Measurements from ENCODE around the gene MYO7A. TPM values are rescaled to one million over a fixed set of nuclear protein-coding genes. Genes with fewer than 3 reads are reported as not detected.

MYO7A gene
- total and polyA plus RNA-seq, 3 experiments from 2014 or later: 0.06 to 0.31 (median 0.20) TPM

GRCh38 chr11:77156396-77157195, 28.6 kb downstream of the MYO7A start:
- Histone ChIP-seq H3K27me3 (ENCODE audit: insufficient read depth, low read length, poor library complexity, severe bottlenecking) (no peaks in the 10 kb centered on the region), H3K4me1 (ENCODE audit: insufficient read depth, low read length) (peaks cover 16% of the 10 kb centered on the region), H3K9me3 (ENCODE audit: low read length) (no peaks in the 10 kb centered on the region), H3K4me3 (ENCODE audit: low read length) (no peak overlapping the region), H3K36me3 (ENCODE audit: insufficient read depth, low read length) (no peaks in the 10 kb centered on the region), H3K27ac (ENCODE audit: low read depth, low read length) (no peak overlapping the region)
- Mint-ChIP-seq H3K27me3 (peaks cover 0 to 1% of the 10 kb centered on the region in 2 donors), H3K4me3 (no peak overlapping the region), H3K9me3 (no peaks in the 10 kb centered on the region), H3K36me3 (no peaks in the 10 kb centered on the region), H3K4me1 (peaks cover 32 to 39% (median 35%) of the 10 kb centered on the region in 3 donors), H3K27ac (no peak overlapping the region)
- POLR2A ChIA-PET: no interaction called here
- no peak for DNase-seq
- CTCF ChIA-PET: interaction anchor here (1.7 to 1.9 kb wide), 2 partner anchors 10 to 29 kb away, joined by 3 to 7 read pairs; no protein-coding TSS in a partner anchor

DNA sequence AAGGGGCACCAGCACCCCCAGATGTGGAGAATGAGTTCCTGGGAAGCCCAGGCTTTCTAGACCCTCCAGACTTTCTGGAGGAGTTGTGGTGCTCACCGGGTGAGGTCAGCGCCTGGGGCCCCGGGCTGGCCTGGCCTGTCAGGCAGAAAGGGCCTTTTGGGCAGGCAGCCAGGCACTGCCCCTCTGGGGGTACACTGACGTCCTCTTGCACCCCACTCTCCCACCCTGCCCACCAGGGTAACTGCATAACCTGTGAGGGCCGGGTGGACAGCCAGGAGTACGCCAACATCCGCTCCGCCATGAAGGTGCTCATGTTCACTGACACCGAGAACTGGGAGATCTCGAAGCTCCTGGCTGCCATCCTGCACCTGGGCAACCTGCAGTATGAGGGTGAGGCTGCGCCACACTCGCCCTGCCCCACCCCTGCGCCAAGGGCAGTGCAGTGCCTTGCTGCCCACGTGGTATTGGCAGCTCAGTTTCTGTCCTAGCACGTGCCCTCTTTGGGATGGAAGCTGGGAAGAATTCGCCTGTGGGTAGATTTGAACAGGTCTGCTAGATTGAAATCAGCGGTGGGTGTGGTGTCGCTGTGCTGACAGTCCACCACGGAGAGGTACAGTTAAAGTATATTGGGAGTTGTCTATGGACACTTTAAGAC, 30.1 kb downstream of the MYO7A start:
- H3K27me3 Mint-ChIP-seq: peaks cover 0 to 1% of the 10 kb centered on the region in 2 donors
- H3K4me3 Mint-ChIP-seq: no peak overlapping the region
- H3K36me3 Mint-ChIP-seq: no peaks in the 10 kb centered on the region
- CTCF ChIA-PET: interaction anchor here (1.2 kb wide), 1 partner anchor 31 kb away, joined by 6 read pairs; the partner anchor contains the start of gene MYO7A
- H3K4me1 Mint-ChIP-seq: peaks cover 16 to 23% (median 19%) of the 10 kb centered on the region in 3 donors
- no peaks in the 10 kb centered on the region for H3K36me3 ChIP-seq (ENCODE audit: insufficient read depth, low read length)
- DNase-seq: no peak
- POLR2A ChIA-PET: no interaction called here
- no peak overlapping the region for H3K27ac ChIP-seq (ENCODE audit: low read depth, low read length)
- H3K27me3 ChIP-seq (ENCODE audit: insufficient read depth, low read length, poor library complexity, severe bottlenecking): no peaks in the 10 kb centered on the region
- peaks cover 2% of the 10 kb centered on the region for H3K4me1 ChIP-seq (ENCODE audit: insufficient read depth, low read length)
- H3K27ac Mint-ChIP-seq: peak overlapping the region in 1 of 8 donors; percentile 70
- no peaks in the 10 kb centered on the region for H3K9me3 ChIP-seq (ENCODE audit: low read length)
- no peaks in the 10 kb centered on the region for H3K9me3 Mint-ChIP-seq
- H3K4me3 ChIP-seq (ENCODE audit: low read length): no peak overlapping the region

GRCh38 chr11:77159219-77159936, 31.3 kb downstream of the MYO7A start:
- ChIA-PET CTCF (interaction anchor here (1.2 kb wide), 1 partner anchor 32 kb away, joined by 6 read pairs; the partner anchor contains the start of gene MYO7A), POLR2A (interaction anchor here (0.6 kb wide), 1 partner anchor 74 kb away, joined by 4 read pairs; no protein-coding TSS in a partner anchor)
- Mint-ChIP-seq H3K4me3 (no peak overlapping the region), H3K9me3 (no peaks in the 10 kb centered on the region), H3K4me1 (peaks cover 5 to 11% (median 10%) of the 10 kb centered on the region in 3 donors), H3K27ac (peak overlapping the region in 1 of 8 donors; percentile 81), H3K36me3 (no peaks in the 10 kb centered on the region), H3K27me3 (peaks cover 0 to 1% of the 10 kb centered on the region in 2 donors)
- DNase-seq: no peak
- Histone ChIP-seq H3K36me3 (ENCODE audit: insufficient read depth, low read length) (no peaks in the 10 kb centered on the region), H3K9me3 (ENCODE audit: low read length) (no peaks in the 10 kb centered on the region), H3K27me3 (ENCODE audit: insufficient read depth, low read length, poor library complexity, severe bottlenecking) (no peaks in the 10 kb centered on the region), H3K4me1 (ENCODE audit: insufficient read depth, low read length) (no peaks in the 10 kb centered on the region), H3K4me3 (ENCODE audit: low read length) (no peak overlapping the region), H3K27ac (ENCODE audit: low read depth, low read length) (no peak overlapping the region)

DNA sequence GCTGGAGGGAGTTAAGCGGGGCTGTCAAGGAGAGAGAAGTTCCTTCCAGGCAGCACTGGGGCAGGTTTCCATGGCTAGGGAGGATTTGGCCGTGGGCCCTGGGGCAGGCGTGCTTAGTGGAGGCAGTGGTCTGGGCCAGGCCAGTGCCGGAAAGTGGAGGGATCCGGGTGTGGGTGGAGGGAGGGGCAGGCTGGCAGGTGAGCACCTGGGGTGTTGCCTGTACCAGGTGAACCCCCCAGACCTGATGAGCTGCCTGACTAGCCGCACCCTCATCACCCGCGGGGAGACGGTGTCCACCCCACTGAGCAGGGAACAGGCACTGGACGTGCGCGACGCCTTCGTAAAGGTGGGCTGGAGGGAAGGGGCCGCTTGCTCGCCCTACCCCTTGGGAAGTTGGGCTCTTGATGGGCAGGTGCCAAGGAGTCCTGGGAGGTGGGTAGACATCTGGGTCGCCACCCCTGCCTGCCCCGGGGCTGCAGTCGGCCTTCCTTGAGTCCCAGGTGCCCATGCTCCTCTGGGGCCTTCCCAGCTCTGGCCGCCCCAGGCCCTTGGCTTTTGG, 32.0 kb downstream of the MYO7A start:
- CTCF ChIA-PET: no interaction called here
- H3K27me3 Mint-ChIP-seq: peaks cover 0 to 1% of the 10 kb centered on the region in 2 donors
- H3K27me3 ChIP-seq (ENCODE audit: insufficient read depth, low read length, poor library complexity, severe bottlenecking): no peaks in the 10 kb centered on the region
- H3K4me1 ChIP-seq (ENCODE audit: insufficient read depth, low read length): no peaks in the 10 kb centered on the region
- no peaks in the 10 kb centered on the region for H3K9me3 Mint-ChIP-seq
- no peak overlapping the region for H3K4me3 ChIP-seq (ENCODE audit: low read length)
- DNase-seq: no peak
- H3K4me1 Mint-ChIP-seq: peaks cover 0 to 7% (median 5%) of the 10 kb centered on the region in 3 donors
- H3K27ac ChIP-seq (ENCODE audit: low read depth, low read length): no peak overlapping the region
- H3K36me3 Mint-ChIP-seq: no peaks in the 10 kb centered on the region
- H3K27ac Mint-ChIP-seq: no peak overlapping the region
- no peaks in the 10 kb centered on the region for H3K9me3 ChIP-seq (ENCODE audit: low read length)
- H3K4me3 Mint-ChIP-seq: no peak overlapping the region
- POLR2A ChIA-PET: no interaction called here
- no peaks in the 10 kb centered on the region for H3K36me3 ChIP-seq (ENCODE audit: insufficient read depth, low read length)

DNA sequence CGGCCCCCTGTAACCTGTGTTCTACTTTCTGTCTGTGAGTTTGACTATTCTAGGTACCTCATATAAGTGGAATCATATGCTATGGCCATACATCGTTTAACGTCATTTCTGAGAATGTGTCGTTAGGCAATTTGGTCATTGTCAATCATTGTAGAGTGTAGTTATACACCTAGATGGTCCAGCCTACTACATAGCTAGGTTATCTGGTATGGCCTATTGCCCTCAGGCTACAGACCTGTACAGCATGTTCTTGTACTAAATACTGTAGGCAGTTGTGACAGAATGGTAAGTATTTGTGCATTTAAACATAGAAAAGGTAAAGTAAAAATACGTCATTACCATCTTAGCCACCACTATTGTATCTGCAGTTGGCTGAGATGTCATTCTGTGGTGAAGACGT, 35.2 kb downstream of the MYO7A start:
- CTCF ChIA-PET: no interaction called here

GRCh38 chr11:77165066-77165465, 37.0 kb downstream of the MYO7A start:
- H3K36me3 Mint-ChIP-seq: no peaks in the 10 kb centered on the region
- Histone ChIP-seq H3K27me3 (ENCODE audit: insufficient read depth, low read length, poor library complexity, severe bottlenecking) (no peaks in the 10 kb centered on the region), H3K36me3 (ENCODE audit: insufficient read depth, low read length) (no peaks in the 10 kb centered on the region), H3K27ac (ENCODE audit: low read depth, low read length) (no peak overlapping the region), H3K4me1 (ENCODE audit: insufficient read depth, low read length) (no peaks in the 10 kb centered on the region), H3K9me3 (ENCODE audit: low read length) (no peaks in the 10 kb centered on the region), H3K4me3 (ENCODE audit: low read length) (no peak overlapping the region)
- no peaks in the 10 kb centered on the region for H3K9me3 Mint-ChIP-seq
- H3K27ac Mint-ChIP-seq: no peak overlapping the region
- POLR2A ChIA-PET: no interaction called here
- no peak for DNase-seq
- no peaks in the 10 kb centered on the region for H3K4me1 Mint-ChIP-seq
- CTCF ChIA-PET: interaction anchor here (0.7 kb wide), 1 partner anchor 74 kb away, joined by 3 read pairs; no protein-coding TSS in a partner anchor
- no peak overlapping the region for H3K4me3 Mint-ChIP-seq
- peaks cover 0 to 2% of the 10 kb centered on the region in 2 donors for H3K27me3 Mint-ChIP-seq

More for the DNA sequence above, 35.2 kb downstream of the MYO7A start:
- Mint-ChIP-seq H3K4me3 (no peak overlapping the region), H3K9me3 (no peaks in the 10 kb centered on the region), H3K36me3 (no peaks in the 10 kb centered on the region), H3K4me1 (no peaks in the 10 kb centered on the region), H3K27me3 (peaks cover 0 to 1% of the 10 kb centered on the region in 2 donors), H3K27ac (no peak overlapping the region)
- Histone ChIP-seq H3K27me3 (ENCODE audit: insufficient read depth, low read length, poor library complexity, severe bottlenecking) (no peaks in the 10 kb centered on the region), H3K4me3 (ENCODE audit: low read length) (no peak overlapping the region), H3K36me3 (ENCODE audit: insufficient read depth, low read length) (no peaks in the 10 kb centered on the region), H3K9me3 (ENCODE audit: low read length) (no peaks in the 10 kb centered on the region), H3K4me1 (ENCODE audit: insufficient read depth, low read length) (no peaks in the 10 kb centered on the region), H3K27ac (ENCODE audit: low read depth, low read length) (no peak overlapping the region)
- POLR2A ChIA-PET: no interaction called here
- no peak for DNase-seq

DNA sequence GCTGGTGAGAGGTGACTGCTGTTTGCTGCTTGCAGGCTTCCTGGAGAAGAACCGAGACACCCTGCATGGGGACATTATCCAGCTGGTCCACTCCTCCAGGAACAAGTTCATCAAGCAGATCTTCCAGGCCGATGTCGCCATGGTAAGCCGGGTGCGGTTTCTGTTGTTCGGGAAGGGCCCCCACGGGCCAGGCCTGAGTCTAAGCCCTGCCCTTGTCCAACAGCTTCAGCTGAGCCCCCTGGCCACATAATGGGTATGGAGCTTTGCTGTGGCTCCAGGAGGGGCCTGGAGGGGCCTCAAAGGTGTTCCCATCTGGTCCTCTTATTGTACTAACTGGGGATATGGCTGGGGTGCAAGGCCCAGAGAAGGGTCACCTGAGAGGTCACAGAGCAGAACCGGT, 38.0 kb downstream of the MYO7A start:
- Histone ChIP-seq H3K27ac (ENCODE audit: low read depth, low read length) (no peak overlapping the region), H3K4me1 (ENCODE audit: insufficient read depth, low read length) (no peaks in the 10 kb centered on the region), H3K4me3 (ENCODE audit: low read length) (no peak overlapping the region), H3K27me3 (ENCODE audit: insufficient read depth, low read length, poor library complexity, severe bottlenecking) (no peaks in the 10 kb centered on the region), H3K9me3 (ENCODE audit: low read length) (no peaks in the 10 kb centered on the region), H3K36me3 (ENCODE audit: insufficient read depth, low read length) (no peaks in the 10 kb centered on the region)
- no peak overlapping the region for H3K4me3 Mint-ChIP-seq
- CTCF ChIA-PET: no interaction called here
- no peaks in the 10 kb centered on the region for H3K9me3 Mint-ChIP-seq
- peak overlapping the region in 1 of 8 donors; percentile 58 for H3K27ac Mint-ChIP-seq
- peaks cover 0 to 2% of the 10 kb centered on the region in 2 donors for H3K27me3 Mint-ChIP-seq
- POLR2A ChIA-PET: no interaction called here
- H3K36me3 Mint-ChIP-seq: no peaks in the 10 kb centered on the region
- no peaks in the 10 kb centered on the region for H3K4me1 Mint-ChIP-seq
- DNase-seq: no peak

Measured in CD8-positive, alpha-beta memory T cell (primary cell).